Measurements from ENCODE around the gene RAET1E. TPM values are rescaled to one million over a fixed set of nuclear protein-coding genes. Genes with fewer than 3 reads are reported as not detected.
A peak's percentile ranks its signal among the peaks of the same experiment; 100 is the strongest.
"Not testable (repeated sequence)": the region's sequence is repeated elsewhere in the genome, so short reads cannot be mapped to it uniquely, and the experiment has no call there.

RAET1E gene
- total RNA-seq, 1 donor = 0.36 TPM

DNA sequence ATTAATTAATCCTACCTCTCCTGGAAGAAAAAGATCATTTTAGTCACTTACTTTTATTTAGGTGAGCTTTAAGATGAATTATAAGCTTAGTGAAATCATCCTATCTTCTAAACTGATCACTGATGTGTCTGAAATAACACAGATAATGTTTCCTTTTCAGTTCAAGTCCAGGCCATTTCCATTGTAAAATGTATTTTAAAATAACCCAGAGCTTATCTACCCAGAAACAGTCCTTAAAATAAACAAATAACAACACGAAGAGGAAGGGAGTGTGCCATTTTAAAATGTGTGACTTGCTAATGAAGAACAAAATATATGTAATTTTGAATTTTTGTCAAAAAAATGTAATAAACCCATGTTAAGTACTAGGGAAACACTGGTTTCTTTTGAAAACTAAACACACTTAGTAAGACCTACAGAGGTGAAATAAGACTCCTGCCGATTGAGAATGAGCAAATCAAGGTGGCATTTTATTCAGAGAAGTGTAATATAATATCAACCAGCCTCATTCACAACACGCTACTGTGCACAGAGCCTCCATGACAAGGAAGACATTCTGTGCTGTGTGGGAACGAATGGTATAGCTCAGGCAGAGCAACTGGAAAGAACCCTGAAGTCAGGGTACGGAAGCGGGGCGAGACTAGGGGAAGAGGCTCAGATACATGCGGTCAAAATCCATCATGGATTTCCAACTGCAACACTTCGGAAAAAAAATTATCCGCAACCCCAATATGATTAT, 41.5 kb downstream of the RAET1E start:
- Histone ChIP-seq H3K4me1 (ENCODE audit: insufficient read depth, low read length) (peaks cover 76% of the 10 kb centered on the region), H3K79me2 (ENCODE audit: insufficient read depth, low read length) (peaks cover 66% of the 10 kb centered on the region), H3K4me2 (ENCODE audit: insufficient read depth, low read length) (peak overlapping the region; percentile 93), H3K4me3 (ENCODE audit: insufficient read depth, low read length) (peak overlapping the region; percentile 61), H3K27me3 (ENCODE audit: insufficient read depth, low read length) (no peaks in the 10 kb centered on the region), H3K9me3 (ENCODE audit: low read depth, low read length) (no peaks in the 10 kb centered on the region), H3K27ac (ENCODE audit: low read depth, low read length) (peak overlapping the region; percentile 98), H4K20me1 (ENCODE audit: insufficient read depth, low read length) (no peaks in the 10 kb centered on the region), H2AFZ (ENCODE audit: low read length) (no peak overlapping the region), H3K36me3 (ENCODE audit: insufficient read depth, low read length) (no peaks in the 10 kb centered on the region)
- no peak for DNase-seq (ENCODE audit: insufficient read length, low spot score, missing footprints)
- TF ChIP-seq, protein P1, sequence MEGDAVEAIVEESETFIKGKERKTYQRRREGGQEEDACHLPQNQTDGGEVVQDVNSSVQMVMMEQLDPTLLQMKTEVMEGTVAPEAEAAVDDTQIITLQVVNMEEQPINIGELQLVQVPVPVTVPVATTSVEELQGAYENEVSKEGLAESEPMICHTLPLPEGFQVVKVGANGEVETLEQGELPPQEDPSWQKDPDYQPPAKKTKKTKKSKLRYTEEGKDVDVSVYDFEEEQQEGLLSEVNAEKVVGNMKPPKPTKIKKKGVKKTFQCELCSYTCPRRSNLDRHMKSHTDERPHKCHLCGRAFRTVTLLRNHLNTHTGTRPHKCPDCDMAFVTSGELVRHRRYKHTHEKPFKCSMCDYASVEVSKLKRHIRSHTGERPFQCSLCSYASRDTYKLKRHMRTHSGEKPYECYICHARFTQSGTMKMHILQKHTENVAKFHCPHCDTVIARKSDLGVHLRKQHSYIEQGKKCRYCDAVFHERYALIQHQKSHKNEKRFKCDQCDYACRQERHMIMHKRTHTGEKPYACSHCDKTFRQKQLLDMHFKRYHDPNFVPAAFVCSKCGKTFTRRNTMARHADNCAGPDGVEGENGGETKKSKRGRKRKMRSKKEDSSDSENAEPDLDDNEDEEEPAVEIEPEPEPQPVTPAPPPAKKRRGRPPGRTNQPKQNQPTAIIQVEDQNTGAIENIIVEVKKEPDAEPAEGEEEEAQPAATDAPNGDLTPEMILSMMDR (IDR thresholded peaks at IDR 0.05; ENCODE audit: extremely low read depth, low read depth, low read length) = no peak

DNA sequence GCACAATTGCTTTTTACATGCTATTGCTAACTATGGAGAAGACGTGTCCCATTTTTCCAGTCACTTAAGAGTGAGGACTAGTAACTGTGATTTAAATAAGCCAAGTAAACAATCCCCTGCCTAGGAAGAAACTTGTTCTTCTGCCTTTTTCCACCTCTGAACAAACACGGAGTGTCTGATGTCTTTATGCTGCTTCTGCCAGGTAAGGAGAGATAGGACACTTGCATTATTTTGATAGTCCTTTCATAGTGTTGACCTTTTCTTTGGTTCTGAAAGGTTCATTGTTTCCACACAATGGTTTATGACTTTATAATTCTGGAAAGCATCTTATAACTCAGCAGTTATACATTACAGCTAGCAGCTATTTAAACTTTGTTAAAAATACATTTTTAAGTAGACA, 42.2 kb downstream of the RAET1E start:
- Histone ChIP-seq H3K9me3 (ENCODE audit: low read depth, low read length) (no peaks in the 10 kb centered on the region), H3K79me2 (ENCODE audit: insufficient read depth, low read length) (peaks cover 59% of the 10 kb centered on the region), H2AFZ (ENCODE audit: low read length) (peak overlapping the region; percentile 23), H3K27ac (ENCODE audit: low read depth, low read length) (peak overlapping the region; percentile 98), H3K4me3 (ENCODE audit: insufficient read depth, low read length) (peak overlapping the region; percentile 61), H3K4me2 (ENCODE audit: insufficient read depth, low read length) (peak overlapping the region; percentile 93), H3K36me3 (ENCODE audit: insufficient read depth, low read length) (no peaks in the 10 kb centered on the region), H3K4me1 (ENCODE audit: insufficient read depth, low read length) (peaks cover 75% of the 10 kb centered on the region), H3K27me3 (ENCODE audit: insufficient read depth, low read length) (no peaks in the 10 kb centered on the region), H4K20me1 (ENCODE audit: insufficient read depth, low read length) (no peaks in the 10 kb centered on the region)
- no peak for DNase-seq (ENCODE audit: insufficient read length, low spot score, missing footprints)
- TF ChIP-seq, protein P1 (IDR thresholded peaks at IDR 0.05; ENCODE audit: extremely low read depth, low read depth, low read length) = no peak

DNA sequence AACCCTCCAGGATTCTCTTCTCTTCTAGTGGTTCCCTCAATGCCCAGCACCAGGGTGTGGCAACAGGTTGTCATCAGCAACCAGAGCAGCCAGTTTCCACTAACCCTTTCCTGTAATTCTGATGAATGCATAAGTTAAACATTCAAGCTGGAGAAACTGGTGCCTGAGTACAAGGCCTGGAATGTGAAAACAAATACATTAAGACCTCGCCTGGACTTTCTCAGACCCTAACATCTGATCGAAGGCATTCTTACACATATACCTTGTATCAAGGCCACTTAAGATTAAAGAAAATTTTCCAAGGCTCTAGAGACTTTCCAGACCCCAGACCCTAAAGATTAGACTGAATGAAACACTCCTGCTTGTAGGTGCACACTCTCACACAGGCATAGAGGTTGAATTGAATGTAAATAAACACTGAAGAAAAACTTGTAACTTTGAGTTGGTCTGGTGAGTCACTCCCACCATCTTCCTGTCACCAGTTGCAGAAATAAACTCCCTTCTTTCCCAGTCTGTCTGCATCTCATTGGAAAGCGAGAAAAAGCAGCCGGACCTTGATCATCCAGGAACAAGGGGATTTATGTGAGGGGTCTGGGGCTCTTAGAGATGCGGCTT, 42.8 kb downstream of the RAET1E start:
- H3K4me1 ChIP-seq (ENCODE audit: insufficient read depth, low read length) = peaks cover 75% of the 10 kb centered on the region
- no peak for DNase-seq (ENCODE audit: insufficient read length, low spot score, missing footprints)
- peaks cover 53% of the 10 kb centered on the region for H3K79me2 ChIP-seq (ENCODE audit: insufficient read depth, low read length)
- H3K4me3 ChIP-seq (ENCODE audit: insufficient read depth, low read length) = peak overlapping the region; percentile 61
- peak overlapping the region; percentile 98 for H3K27ac ChIP-seq (ENCODE audit: low read depth, low read length)
- H3K27me3 ChIP-seq (ENCODE audit: insufficient read depth, low read length) = no peaks in the 10 kb centered on the region
- no peaks in the 10 kb centered on the region for H4K20me1 ChIP-seq (ENCODE audit: insufficient read depth, low read length)
- peak overlapping the region; percentile 93 for H3K4me2 ChIP-seq (ENCODE audit: insufficient read depth, low read length)
- no peaks in the 10 kb centered on the region for H3K9me3 ChIP-seq (ENCODE audit: low read depth, low read length)
- peak overlapping the region; percentile 23 for H2AFZ ChIP-seq (ENCODE audit: low read length)
- no peaks in the 10 kb centered on the region for H3K36me3 ChIP-seq (ENCODE audit: insufficient read depth, low read length)
- TF ChIP-seq, protein P1 (IDR thresholded peaks at IDR 0.05; ENCODE audit: extremely low read depth, low read depth, low read length) = no peak

DNA sequence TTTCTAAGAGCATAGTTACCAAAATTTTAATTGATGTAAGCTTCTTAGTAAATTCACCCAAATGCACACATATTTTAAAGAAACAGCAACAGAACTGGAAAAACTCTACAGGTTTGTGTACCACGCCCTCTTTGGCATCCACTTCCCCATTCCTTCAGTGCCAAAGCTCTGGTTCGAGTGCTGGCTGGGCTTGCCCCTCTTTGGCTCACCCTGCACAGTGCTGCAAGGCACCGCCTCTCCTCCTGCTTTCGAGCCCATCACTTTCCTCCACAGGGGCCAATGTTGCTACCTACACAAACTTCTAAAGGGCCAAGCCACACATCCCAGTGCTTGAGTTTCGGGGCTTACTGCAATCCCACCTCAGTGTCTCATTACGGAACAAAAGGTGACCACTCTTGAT, 43.4 kb downstream of the RAET1E start:
- no peak for DNase-seq (ENCODE audit: insufficient read length, low spot score, missing footprints)
- Histone ChIP-seq H3K27me3 (ENCODE audit: insufficient read depth, low read length) (no peaks in the 10 kb centered on the region), H3K4me1 (ENCODE audit: insufficient read depth, low read length) (peaks cover 68% of the 10 kb centered on the region), H3K27ac (ENCODE audit: low read depth, low read length) (peak overlapping the region; percentile 98), H3K9me3 (ENCODE audit: low read depth, low read length) (no peaks in the 10 kb centered on the region), H4K20me1 (ENCODE audit: insufficient read depth, low read length) (no peaks in the 10 kb centered on the region), H2AFZ (ENCODE audit: low read length) (peak overlapping the region; percentile 23), H3K4me3 (ENCODE audit: insufficient read depth, low read length) (peak overlapping the region; percentile 61), H3K79me2 (ENCODE audit: insufficient read depth, low read length) (peaks cover 48% of the 10 kb centered on the region), H3K36me3 (ENCODE audit: insufficient read depth, low read length) (peaks cover 4% of the 10 kb centered on the region), H3K4me2 (ENCODE audit: insufficient read depth, low read length) (peak overlapping the region; percentile 93)
- TF ChIP-seq, protein P1 (IDR thresholded peaks at IDR 0.05; ENCODE audit: extremely low read depth, low read depth, low read length) = no peak

DNA sequence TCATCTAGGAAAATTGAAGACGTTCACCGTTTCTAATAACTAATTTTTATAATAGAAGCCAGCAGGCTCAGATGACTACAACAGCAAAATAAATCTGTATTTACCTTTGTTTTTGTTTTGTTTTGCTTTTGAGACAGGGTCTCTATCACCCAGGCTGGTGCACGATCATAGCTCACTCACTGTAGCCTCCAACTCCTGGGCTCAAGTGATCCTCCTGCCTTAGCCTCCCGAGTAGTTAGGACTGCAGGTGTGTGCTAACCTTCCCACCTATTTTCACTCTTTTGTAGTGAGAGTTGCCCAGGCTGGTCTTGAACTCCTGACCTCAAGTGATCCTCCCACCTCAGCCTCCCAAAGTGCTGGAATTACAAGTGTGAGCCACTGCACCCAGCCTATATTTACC, 43.9 kb downstream of the RAET1E start:
- not testable (repeated sequence) for H4K20me1 ChIP-seq (ENCODE audit: insufficient read depth, low read length); H3K9me3 ChIP-seq (ENCODE audit: low read depth, low read length); H3K4me3 ChIP-seq (ENCODE audit: insufficient read depth, low read length); DNase-seq (ENCODE audit: insufficient read length, low spot score, missing footprints); H3K4me2 ChIP-seq (ENCODE audit: insufficient read depth, low read length); H3K27me3 ChIP-seq (ENCODE audit: insufficient read depth, low read length); H2AFZ ChIP-seq (ENCODE audit: low read length); H3K36me3 ChIP-seq (ENCODE audit: insufficient read depth, low read length)
- H3K79me2 ChIP-seq (ENCODE audit: insufficient read depth, low read length) = peaks cover 45% of the 10 kb centered on the region
- peak overlapping the region; percentile 98 for H3K27ac ChIP-seq (ENCODE audit: low read depth, low read length)
- H3K4me1 ChIP-seq (ENCODE audit: insufficient read depth, low read length) = peaks cover 65% of the 10 kb centered on the region
